Measurements from ENCODE around the gene ZNF547.

DNA sequence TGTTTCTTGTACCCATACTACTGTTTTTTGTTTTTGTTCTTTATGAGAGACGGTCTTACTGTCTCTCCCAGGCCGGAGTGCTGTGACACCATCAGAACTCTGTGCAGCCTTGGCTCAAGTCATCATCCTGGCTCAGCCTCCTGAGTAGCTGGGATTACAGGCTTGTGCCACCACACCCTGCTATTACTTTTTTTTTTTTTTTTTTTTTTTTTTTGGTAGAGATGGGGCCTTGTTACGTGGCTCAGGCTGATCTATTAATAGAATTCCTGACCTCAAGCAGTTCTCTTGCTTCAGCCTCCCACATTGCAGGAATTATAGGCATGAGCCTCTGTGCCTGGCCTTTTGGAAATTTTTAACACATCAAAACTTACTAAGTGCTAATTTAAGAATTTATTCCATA lies 15.2 kb upstream of the ZNF547 start:
- TF ChIP-seq, protein P1, sequence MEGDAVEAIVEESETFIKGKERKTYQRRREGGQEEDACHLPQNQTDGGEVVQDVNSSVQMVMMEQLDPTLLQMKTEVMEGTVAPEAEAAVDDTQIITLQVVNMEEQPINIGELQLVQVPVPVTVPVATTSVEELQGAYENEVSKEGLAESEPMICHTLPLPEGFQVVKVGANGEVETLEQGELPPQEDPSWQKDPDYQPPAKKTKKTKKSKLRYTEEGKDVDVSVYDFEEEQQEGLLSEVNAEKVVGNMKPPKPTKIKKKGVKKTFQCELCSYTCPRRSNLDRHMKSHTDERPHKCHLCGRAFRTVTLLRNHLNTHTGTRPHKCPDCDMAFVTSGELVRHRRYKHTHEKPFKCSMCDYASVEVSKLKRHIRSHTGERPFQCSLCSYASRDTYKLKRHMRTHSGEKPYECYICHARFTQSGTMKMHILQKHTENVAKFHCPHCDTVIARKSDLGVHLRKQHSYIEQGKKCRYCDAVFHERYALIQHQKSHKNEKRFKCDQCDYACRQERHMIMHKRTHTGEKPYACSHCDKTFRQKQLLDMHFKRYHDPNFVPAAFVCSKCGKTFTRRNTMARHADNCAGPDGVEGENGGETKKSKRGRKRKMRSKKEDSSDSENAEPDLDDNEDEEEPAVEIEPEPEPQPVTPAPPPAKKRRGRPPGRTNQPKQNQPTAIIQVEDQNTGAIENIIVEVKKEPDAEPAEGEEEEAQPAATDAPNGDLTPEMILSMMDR (conservative IDR thresholded peaks at IDR 0.05; ENCODE audit: low read depth, low read length), result no peak
- no peak for TF ChIP-seq EZH2 (IDR thresholded peaks at IDR 0.05; ENCODE audit: low read length, unreplicated experiment)
